ENCODE results near the gene CLCF1. TPM values are rescaled to one million over a fixed set of nuclear protein-coding genes. Genes with fewer than 3 reads are reported as not detected.

Gene CLCF1
- total and polyA plus RNA-seq, 2 of the 13 experiments (the other 11 are each of a cell fraction or from before 2014, with no cell fraction given) = 0.49 to 0.78 TPM

DNA sequence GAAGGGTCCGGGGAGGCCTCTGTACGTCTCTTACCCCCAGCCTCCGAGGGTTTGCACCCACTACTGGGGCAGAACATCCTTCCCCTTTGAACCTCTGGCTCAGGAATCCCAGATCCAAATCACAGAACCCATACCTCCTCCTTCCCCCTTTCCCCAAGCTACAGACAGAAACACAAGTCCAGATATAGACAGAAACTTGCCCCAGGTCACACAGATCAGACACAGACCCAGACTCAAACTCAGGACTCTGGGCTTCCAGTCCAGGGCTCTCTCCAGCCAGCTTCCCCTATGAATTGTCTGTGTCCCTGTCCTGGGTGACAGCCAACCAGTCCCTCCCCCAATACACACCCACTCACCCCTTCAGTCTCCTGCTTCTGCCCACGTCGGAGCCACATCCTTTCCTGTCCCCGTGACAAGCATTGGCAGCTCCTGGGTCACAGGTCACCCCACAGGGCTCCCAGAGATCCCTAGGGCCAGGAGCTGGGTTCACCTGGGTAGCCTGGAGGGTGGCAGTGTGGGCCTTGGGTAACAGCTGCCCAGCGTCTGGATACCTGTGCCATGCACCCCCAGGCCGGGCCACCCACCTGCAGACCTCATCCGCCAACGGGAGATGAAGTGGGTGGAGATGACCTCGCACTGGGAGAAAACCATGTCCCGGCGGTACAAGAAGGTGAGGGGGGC, 31.3 kb upstream of the CLCF1 start:
- Histone ChIP-seq H2AFZ (ENCODE audit: low read length) (no peak overlapping the region), H3K79me2 (ENCODE audit: insufficient read depth, low read length) (peaks cover 14% of the 10 kb centered on the region), H3K9me3 (ENCODE audit: low read length) (no peaks in the 10 kb centered on the region), H3K27me3 (ENCODE audit: control insufficient read depth in 1 of 2, insufficient read depth in 2 of 2, low read length in 2 of 2) (peaks cover 2 to 4% of the 10 kb centered on the region in 2 experiments; a peak in 1 of 5 replicates), H4K20me1 (ENCODE audit: insufficient read depth, low read length) (peaks cover 3% of the 10 kb centered on the region; the same call in 1 of the 2 replicates), H3K4me3 (replicated peaks in 1 of 3; ENCODE audit: insufficient read depth in 1 of 3, low read depth in 2 of 3, low read length in 3 of 3) (peak overlapping the region in 2 of 3 experiments; percentile 52 to 57; a peak in 5 of 6 replicates), H3K4me2 (ENCODE audit: low read depth, low read length) (peak overlapping the region; percentile 69), H3K9ac (ENCODE audit: insufficient read depth, low read depth, low read length) (peak overlapping the region; percentile 50; the same call in 1 of the 2 replicates), H3K27ac (ENCODE audit: extremely low read length, insufficient read depth, low read length) (no peak overlapping the region), H3K4me1 (ENCODE audit: insufficient read depth, low read length) (peaks cover 61% of the 10 kb centered on the region), H3K36me3 (replicated peaks in 1 of 2; ENCODE audit: control insufficient read depth in 1 of 2, insufficient read depth in 2 of 2, low read length in 2 of 2) (peaks cover 0 to 3% of the 10 kb centered on the region in 2 experiments; a peak in 1 of 5 replicates)
- TF ChIP-seq ZNF121 (CRISPR knock-in tag; IDR thresholded peaks at IDR 0.05) = peak; percentile 71; the same call in 1 of the 2 replicates
- TF ChIP-seq, protein P1, sequence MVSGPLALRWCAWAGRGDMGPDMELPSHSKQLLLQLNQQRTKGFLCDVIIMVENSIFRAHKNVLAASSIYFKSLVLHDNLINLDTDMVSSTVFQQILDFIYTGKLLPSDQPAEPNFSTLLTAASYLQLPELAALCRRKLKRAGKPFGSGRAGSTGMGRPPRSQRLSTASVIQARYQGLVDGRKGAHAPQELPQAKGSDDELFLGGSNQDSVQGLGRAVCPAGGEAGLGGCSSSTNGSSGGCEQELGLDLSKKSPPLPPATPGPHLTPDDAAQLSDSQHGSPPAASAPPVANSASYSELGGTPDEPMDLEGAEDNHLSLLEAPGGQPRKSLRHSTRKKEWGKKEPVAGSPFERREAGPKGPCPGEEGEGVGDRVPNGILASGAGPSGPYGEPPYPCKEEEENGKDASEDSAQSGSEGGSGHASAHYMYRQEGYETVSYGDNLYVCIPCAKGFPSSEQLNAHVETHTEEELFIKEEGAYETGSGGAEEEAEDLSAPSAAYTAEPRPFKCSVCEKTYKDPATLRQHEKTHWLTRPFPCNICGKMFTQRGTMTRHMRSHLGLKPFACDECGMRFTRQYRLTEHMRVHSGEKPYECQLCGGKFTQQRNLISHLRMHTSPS (CRISPR knock-in tag; IDR thresholded peaks at IDR 0.05; ENCODE audit: low read depth) = peak; percentile 59
- TF ChIP-seq SP5 (CRISPR knock-in tag; IDR thresholded peaks at IDR 0.05; ENCODE audit: borderline replicate concordance, low read depth) = peak; percentile 49; the same call in 1 of the 2 replicates
- TF ChIP-seq, protein P2, sequence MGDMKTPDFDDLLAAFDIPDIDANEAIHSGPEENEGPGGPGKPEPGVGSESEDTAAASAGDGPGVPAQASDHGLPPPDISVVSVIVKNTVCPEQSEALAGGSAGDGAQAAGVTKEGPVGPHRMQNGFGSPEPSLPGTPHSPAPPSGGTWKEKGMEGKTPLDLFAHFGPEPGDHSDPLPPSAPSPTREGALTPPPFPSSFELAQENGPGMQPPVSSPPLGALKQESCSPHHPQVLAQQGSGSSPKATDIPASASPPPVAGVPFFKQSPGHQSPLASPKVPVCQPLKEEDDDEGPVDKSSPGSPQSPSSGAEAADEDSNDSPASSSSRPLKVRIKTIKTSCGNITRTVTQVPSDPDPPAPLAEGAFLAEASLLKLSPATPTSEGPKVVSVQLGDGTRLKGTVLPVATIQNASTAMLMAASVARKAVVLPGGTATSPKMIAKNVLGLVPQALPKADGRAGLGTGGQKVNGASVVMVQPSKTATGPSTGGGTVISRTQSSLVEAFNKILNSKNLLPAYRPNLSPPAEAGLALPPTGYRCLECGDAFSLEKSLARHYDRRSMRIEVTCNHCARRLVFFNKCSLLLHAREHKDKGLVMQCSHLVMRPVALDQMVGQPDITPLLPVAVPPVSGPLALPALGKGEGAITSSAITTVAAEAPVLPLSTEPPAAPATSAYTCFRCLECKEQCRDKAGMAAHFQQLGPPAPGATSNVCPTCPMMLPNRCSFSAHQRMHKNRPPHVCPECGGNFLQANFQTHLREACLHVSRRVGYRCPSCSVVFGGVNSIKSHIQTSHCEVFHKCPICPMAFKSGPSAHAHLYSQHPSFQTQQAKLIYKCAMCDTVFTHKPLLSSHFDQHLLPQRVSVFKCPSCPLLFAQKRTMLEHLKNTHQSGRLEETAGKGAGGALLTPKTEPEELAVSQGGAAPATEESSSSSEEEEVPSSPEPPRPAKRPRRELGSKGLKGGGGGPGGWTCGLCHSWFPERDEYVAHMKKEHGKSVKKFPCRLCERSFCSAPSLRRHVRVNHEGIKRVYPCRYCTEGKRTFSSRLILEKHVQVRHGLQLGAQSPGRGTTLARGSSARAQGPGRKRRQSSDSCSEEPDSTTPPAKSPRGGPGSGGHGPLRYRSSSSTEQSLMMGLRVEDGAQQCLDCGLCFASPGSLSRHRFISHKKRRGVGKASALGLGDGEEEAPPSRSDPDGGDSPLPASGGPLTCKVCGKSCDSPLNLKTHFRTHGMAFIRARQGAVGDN (CRISPR knock-in tag; IDR thresholded peaks at IDR 0.05) = peak; percentile 37
- TF ChIP-seq HNRNPL (IDR thresholded peaks at IDR 0.05; ENCODE audit: low read depth, low read length) = peak; percentile 90
- TF ChIP-seq, protein P3, sequence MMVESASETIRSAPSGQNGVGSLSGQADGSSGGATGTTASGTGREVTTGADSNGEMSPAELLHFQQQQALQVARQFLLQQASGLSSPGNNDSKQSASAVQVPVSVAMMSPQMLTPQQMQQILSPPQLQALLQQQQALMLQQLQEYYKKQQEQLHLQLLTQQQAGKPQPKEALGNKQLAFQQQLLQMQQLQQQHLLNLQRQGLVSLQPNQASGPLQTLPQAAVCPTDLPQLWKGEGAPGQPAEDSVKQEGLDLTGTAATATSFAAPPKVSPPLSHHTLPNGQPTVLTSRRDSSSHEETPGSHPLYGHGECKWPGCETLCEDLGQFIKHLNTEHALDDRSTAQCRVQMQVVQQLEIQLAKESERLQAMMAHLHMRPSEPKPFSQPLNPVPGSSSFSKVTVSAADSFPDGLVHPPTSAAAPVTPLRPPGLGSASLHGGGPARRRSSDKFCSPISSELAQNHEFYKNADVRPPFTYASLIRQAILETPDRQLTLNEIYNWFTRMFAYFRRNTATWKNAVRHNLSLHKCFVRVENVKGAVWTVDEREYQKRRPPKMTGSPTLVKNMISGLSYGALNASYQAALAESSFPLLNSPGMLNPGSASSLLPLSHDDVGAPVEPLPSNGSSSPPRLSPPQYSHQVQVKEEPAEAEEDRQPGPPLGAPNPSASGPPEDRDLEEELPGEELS (CRISPR knock-in tag; IDR thresholded peaks at IDR 0.05) = no peak
- no peak for TF ChIP-seq ZNF282 (IDR thresholded peaks at IDR 0.05; ENCODE audit: partially characterized antibody)
- peak; percentile 20; the same call in 1 of the 2 replicates for TF ChIP-seq NR2F6 (IDR thresholded peaks at IDR 0.05)
- no peak for TF ChIP-seq NR2F6 (CRISPR knock-in tag; IDR thresholded peaks at IDR 0.05)
- 0 out of 2 replicates have a peak, but pooled peaks have one; percentile 5 for TF ChIP-seq AHR (CRISPR knock-in tag; IDR thresholded peaks at IDR 0.05)
- TF ChIP-seq RXRA (CRISPR knock-in tag; IDR thresholded peaks at IDR 0.05) = 0 out of 2 replicates have a peak, but pooled peaks have one; percentile 7
- TF ChIP-seq NCOA2 (CRISPR knock-in tag; IDR thresholded peaks at IDR 0.05) = no peak
- TF ChIP-seq AGO1 (IDR thresholded peaks at IDR 0.05; ENCODE audit: low read depth, low read length, poor library complexity, severe bottlenecking) = no peak
- ChIA-PET POLR2A (interaction anchor here (4.4 to 6.2 kb wide), 2 partner anchors 15 to 51 kb away, joined by 42 to 78 read pairs; partner anchors contain the start of gene POLD4), CTCF (ENCODE audit: low intra/inter-chr PET ratio, low total read pairs) (no interaction called here)
- BruUV-seq (replicated peaks) = no TSS peak
- intact Hi-C loops (cut with micrococcal nuclease; ENCODE audit: unreplicated experiment) (no loop called here), in situ Hi-C loops (cut with HindIII; ENCODE audit: extremely low pct_ligation_motif_present, low pct_unique_long_range_greater_than_20kb) (loop anchor here (5.0 kb wide), 2 partner anchors 63 to 103 kb away; partner anchors contain the start of genes CDK2AP2, PITPNM1 and TMEM134)
- FAIRE-seq (no peak), ATAC-seq (no peak), DNase-seq (ENCODE audit: low spot score) (no peak)
- 33% methylated on average over 6 of the region's 13 CpGs for WGBS (ENCODE audit: low lambda C conversion rate)

All from HepG2 (cell line).